NCI-H2196 (cell line): ENCODE data around the gene DPH7.
"Not testable (repeated sequence)": the region's sequence is repeated elsewhere in the genome, so short reads cannot be mapped to it uniquely, and the experiment has no call there.

Experiments used
- DNase-seq: peaks from one replicate; lab custom pipeline; 2025; ENCODE audit not compliant: unreplicated experiment; lab: John Stamatoyannopoulos, UW

Gene DPH7

DNA sequence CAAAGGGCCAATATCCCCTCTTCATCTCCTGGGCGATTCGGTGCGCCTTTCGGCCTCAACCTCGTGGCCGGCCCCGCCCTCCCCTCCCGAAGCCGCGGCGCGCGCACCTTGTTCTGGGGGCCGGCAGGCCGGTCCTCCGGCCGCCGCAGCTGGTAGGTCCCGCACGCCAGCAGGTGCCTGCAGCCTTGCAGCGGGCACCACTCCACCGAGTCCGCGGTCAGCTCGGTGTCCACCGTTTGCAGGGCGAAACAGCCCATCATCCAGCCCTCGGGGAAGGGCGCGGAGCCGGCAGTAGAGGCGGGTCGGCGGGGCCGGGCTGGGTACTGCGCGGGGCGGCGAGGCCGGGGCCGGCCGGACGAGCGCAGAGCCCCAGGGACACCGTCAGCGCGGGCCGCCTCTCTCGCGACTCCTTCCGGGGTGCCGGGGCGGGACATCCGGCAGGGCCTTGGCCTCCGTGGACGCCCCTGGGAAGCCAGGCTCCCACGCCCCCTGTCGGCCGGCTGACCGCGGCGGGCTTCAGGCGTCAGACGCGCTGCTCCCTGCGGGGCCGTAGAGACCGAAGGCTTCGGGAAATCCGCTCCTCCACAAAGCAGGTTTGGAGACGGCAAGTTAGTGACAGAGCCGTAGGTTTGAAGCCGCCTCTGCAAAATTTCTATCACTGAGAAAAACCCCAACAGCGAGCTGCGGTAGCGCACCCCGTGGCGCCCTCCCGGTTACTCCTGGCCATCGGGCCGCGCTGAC lies at the start of gene DPH7:
Gene DPH7 (minus strand): TSS at position 408 of the 741 bp plus-strand sequence. CDS start 148 bp downstream, at position 260.
- DNase-seq: peak; percentile 96

DNA sequence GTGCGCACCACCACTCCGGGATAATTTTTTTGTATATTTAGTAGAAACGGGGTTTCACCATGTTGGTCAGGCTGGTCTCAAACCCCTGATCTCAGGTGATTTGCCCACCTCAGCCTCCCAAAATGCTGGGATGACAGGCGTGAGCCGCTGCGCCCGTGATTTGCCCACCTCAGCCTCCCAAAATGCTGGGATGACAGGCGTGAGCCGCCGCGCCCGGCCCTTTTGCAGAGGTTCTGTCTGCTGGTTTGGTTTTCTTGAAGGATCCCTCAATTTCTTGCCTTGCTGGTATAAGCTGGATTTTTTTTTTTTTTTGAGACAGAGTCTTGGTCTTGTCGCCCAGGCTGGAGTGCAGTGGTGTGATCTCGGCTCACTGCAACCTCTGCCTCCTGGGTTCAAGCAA lies 48.7 kb upstream of the DPH7 start:
- DNase-seq: not testable (repeated sequence)

DNA sequence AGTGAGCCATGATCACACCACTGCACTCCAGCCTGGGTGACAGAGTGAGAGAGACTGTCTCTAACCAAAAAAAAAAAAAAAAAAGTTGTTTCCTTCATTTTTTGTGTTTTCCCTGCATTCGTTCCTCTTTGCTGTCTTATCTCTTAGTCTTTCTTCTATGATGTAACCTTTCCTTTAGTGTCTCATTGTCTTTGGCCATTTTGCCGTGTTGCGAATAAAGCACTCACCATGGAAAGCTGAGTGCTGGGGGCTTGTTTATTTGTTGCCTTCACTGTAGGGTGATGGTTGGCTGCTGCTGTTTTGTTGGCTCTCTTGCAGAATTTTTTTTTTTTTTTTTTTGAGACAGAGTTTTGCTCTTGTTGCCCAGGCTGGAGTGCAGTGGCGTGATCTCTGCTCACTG lies 47.7 kb upstream of the DPH7 start:
- no peak for DNase-seq

DNA sequence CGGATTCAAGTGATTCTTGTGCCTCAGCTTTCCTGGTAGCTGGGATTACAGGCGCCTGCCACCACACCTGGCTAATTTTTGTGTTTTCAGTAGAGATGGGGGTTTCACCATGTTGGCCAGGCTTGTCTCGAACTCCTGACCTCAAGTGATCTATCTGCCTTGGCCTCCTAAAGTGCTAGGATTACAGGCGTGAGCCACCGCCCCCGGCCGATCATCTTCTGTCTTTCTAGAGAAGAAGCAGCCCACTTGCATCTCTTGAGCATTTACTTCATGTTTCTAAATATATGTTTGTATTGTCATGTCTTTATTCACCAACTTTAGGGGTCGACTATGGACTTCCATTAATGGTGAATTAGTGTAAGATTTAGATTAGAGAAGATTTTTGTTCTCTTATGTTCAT lies 43.5 kb upstream of the DPH7 start:
- not testable (repeated sequence) for DNase-seq

DNA sequence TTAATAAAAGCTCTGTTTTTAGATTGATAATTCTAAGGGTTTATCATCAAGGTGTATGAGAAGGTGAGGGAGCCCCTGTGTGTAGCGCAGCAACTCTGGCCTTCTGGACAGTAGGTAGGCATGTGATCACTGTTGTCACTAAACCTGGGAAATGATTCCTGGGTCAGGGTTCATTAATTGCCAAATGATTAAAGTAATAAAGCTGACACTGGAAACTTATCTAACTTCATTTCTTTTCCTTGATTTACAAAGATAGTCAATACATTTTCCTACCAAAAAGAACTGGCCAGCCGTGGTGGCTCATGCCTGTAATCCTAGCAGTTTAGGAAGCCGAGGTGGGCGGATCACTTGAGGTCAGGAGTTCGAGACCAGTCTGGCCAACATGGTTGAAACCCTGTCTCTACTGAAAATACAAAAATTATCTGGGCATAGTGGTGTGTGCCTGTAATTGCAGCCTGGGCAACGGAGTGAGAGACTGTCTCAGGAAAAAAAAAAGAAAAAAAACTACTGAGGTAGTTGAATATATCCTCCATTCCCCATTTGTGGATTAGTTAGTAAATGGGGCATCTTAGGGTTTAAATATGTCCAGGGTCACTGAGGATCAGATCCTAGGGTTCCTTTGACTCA lies 42.5 kb upstream of the DPH7 start:
- DNase-seq: no peak

DNA sequence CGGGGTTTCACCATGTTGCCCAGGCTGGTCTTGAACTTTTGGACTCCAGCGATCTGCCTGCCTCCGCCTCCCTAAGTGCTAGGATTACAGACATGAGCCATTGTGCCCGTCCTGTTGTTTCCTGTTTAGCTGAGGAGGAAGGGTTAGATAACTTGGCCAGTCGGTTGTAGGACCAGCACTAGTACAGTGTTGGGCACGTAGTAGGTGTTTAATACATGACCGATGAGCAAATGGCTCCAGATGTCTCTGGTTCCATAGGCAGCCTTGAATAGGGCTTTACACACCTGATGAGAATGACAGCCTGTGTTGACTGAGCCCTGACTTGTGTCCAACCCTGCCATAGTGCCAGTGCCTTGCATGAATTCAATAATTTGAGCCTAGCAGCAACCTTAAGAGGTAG lies 41.9 kb upstream of the DPH7 start:
- no peak for DNase-seq

DNA sequence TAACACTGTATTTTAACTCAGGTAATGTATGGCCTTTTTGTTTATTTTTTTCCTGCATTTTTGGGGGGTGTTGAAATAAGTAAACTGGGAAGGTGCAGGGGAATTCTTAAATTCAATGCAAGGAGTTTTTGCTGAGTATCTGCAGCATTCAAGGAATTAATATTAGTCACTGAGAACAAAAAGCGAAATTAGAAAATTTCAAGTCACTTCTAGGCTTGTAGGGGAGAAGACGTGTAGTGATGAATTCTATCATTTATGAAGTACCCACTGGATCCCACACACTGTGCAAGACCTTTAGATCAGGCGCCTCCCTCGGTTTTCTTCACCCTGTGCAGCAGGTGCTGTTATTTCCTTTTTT lies 41.3 kb upstream of the DPH7 start:
- DNase-seq: no peak

DNA sequence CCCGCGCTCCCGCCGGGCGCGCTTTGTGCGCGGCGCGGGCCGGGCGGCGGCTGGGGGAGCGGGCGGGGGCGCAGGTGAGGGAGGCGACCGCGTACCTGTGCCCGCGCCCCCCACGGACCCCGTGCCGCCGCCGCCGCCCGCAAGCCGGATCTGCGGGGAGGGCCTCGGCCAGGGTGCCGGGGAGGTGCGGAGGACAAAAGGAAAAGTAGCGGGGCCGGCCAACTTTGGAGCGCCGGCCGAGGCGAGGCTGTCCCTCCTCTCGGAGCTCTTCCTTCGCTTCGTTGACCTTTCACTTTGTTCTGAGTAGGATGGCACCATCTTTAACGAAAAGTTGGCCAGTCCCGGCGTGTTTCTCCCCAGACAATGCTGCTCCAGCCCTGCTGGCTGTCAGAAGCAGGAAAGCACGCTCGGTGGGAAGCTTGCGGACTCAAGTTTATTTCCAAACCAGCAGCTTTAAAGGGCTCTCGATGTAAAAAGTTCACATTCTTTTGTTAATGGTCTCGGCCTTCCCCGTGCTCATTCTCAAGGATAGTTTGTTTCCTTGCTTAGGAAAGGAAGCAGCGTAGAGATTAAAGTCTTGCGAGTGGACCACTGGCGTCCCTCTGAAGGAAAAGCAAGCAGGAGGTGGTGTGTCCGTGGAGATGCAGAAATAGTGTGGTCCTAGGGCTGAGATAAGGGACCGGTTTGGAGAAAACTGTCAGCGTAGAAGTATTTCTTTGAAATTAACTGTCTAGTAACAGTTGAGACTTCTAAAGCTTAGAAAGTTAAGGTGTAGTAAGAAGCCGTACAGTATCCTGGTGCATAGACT lies 40.7 kb upstream of the DPH7 start:
- DNase-seq: peak; percentile 16

DNA sequence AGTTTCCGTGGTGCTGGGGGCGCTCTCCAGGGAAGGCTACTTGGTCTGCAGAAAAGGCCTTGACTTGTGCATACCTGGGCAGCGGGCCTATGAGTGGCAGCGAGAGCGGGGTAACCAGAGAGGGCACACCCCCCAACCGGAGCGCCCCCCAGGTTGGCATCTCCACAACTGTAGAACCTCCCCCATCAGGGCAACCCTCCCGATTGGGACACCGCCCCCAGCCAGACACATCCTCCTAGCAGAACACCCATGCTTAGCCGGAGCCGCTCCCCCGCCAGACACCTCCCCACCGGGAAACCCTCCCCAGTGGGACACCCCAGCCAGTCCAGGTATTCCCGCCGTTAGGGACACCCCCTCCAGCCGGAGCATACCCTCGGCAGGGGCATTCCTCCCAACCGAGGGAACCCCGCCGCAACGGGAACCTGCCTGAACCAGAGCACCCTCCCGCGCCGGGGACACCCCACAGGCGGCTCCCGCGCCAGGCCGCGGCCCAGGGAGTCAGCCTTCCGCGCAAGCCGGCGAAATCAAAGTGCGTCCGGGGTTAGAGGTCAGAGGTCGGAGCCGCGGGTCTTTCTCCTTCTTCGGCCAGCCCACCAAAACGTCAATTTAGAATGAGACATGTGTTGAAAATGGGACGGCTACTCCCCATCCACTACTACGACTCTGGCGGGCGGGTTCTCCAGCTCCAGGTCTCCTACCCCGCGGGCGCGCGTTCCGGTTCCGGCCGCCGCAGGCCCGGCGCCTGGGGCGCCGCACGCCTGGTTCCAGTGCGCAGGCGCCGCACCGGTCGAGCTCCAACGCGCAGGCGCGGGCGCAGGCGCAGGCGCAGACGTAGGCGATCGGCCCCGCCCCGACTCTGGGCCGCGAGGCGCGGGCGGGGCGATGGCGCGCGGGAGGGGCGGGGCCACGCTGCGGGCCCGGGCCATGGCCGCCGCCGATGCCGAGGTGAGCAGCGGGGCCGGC lies 39.7 kb upstream of the DPH7 start, which contains the start of gene EHMT1:
Gene EHMT1 (plus strand): TSS at position 901 of the 963 bp plus-strand sequence. CDS start 24 bp downstream, at position 925.
- peak; percentile 92 for DNase-seq

DNA sequence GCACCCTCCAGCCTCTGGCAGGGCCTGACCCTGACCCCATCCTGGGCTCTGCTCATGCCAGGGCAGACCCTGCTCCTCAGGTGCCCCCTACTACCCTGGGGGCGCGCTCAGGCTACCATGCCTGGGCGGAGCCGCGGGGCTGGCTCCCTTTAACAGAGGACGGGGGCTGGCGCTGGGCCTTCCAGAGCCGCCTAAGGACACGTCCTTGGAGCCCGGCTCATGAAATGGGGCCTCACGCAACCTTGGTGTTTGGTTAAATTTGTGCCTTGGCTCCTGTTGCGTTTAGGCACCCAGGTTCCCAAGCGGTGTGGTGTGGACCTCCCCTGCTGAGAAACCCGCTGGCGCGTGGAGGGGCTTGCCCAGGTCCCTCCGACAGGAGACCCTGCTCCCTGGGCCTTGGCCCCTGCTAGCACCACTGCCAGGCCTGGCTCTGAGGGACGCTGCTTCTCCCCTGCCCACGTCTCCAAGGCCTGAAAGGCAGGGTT lies 36.7 kb upstream of the DPH7 start:
- no peak for DNase-seq

DNA sequence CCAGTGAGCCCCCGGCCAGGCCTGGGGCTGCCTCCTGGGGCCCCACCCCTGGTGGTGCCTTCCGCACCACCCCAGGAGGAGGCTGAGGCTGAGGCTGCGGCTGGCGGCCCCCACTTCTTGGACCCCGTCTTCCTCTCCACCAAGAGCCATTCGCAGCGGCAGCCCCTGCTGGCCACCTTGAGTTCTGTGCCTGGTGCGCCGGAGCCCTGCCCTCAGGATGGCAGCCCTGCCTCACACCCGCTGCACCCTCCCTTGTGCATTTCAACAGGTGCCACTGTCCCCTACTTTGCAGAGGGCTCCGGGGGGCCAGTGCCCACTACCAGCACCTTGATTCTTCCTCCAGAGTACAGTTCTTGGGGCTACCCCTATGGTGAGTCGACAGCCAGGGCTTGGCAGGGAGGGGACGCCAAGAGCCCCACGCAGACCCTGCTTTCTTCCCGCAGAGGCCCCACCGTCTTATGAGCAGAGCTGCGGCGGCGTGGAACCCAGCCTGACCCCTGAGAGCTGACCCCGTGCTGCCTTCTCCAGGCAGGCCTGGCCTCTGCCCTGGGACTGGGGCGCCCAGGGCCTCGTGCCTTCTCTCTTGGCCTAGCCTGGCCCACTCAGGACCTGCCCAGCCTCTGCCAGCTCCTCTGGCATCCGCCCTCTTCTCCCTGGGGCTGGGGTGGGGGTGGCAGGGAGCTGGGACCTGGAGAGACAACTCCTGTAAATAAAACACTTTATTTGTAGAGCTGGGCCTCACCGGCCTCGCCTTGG lies 36.1 kb upstream of the DPH7 start:
- no peak for DNase-seq

DNA sequence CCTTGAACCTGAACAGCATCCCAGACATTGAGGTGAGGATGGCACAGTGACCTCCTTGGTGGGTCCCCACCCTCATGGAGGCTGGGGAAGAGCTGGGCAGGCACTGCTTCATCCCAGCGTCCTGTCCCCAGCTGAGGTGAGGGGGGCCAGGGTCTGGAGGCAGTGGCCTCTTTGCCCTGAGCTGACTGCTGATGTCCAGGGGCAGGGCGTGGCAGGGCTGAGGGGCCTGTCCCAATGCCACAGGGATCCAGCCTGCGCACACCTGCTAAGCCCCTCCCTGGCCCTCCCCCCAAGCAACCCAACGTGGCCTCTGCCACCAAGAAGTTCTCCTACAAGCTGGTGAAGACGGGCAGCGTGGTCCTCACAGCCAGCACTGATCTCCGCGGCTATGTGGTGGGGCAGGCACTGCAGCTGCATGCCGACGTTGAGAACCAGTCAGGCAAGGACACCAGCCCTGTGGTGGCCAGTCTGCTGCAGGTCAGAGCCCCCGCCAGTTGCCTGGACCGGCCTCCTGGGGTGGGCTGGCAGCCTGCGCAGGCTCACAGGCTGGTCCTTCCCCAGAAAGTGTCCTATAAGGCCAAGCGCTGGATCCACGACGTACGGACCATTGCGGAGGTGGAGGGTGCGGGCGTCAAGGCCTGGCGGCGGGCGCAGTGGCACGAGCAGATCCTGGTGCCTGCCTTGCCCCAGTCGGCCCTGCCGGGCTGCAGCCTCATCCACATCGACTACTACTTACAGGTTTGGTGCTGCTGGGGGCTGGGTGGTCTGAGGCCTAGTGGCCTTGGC lies 35.2 kb upstream of the DPH7 start:
- DNase-seq: no peak

DNA sequence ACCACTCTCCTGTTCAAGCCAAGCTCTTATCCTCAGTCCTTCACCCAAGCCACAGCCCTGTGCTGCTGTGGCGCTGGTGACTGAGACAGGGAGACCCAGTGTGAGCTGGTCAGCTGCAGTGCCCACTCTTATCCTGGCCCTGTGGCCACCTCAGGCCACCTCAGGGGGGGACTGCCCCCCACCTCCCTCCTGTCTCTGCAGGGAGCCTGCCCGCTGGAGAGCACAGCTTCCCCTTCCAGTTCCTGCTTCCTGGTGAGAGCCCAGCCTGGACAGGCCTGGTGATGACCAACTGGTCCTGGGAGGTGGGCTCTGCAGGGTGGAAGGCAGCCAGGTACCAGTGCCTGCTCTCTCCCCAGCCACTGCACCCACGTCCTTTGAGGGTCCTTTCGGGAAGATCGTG lies 34.5 kb upstream of the DPH7 start:
- DNase-seq: no peak

DNA sequence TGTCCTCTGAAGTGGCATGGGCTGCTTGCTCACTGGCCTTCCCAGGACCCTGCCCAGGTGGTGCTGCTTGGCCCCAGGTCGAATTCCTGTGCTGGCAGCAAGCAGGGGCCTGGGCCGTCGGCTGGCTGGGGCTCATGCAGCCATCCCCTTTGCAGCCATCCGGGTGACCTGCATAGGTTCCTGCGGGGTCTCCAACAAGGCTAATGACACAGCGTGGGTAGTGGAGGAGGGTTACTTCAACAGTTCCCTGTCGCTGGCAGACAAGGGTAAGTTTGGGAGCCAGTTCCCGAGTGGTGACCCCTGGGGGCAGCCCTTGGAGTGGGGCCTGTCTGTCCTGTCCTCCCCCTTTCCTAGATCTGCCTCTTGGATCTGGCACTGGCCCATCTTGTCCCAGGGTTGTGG lies 34.0 kb upstream of the DPH7 start:
- DNase-seq: no peak

DNA sequence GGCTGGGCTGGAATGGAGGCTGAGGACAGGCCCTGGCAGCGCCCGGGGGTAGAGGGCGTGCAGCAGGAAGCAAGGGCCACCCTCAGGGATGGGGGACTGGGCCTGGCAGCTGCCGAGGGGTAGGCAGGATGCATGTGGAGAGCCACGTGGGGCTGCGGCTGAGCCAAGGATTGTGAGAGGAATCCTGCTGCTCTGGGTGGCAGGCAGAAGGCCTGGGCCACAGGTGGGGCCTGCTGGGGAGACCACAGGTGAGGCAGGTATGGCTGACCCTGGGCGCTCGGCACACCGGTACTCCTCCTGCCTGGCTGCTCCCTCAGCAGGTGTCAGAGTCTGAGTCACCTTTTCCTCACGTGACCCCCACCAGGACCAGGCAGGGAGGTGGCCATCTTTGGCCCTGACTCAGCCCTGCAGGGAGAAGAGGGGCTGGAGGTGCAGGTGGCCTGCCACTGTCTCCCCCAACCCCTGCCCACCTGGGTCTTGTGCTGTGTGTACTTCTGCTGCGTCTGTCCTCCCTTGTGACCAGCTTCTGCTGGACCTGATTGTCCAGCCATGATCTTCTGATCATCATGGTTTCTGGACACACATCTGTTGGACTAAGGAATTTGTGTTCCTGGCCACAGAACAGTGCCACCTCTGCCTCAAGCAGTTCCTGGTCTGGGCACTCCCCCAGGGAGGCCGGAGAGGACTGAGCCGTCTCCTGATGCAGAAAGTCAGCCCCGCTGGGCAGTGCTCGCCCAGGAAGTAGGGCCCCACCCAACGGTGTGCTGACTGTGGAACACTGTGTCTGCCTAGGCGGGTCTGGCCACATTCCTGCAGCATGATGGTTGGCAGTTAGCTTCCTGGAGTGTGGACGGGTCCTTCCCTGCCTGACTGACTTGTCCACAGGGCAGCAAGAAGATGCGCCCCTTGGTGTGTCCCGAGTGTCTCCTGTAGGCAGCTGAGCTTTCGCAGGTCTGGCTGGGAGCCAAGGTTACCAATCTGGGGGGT lies 33.2 kb upstream of the DPH7 start:
- DNase-seq: peak; percentile 81

DNA sequence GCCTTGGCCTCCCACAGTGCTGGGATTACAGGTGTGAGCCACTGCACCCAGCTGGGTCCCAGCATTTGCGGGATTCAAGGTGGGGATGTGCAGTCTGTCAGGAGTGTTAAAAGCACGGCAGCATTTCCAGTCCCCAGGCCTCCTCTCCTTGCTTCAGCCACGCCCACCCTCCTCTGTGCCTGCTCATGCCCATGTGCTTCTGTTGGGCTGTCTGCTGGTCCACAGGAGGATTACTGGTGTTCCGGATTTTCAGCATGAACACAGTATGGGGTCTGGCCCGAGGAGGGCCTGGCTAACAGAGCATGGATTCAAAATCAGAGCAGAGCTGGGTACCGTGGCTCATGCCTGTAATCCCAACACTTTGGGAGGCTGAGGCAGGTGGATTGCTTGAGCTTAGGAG lies 32.2 kb upstream of the DPH7 start:
- no peak for DNase-seq

DNA sequence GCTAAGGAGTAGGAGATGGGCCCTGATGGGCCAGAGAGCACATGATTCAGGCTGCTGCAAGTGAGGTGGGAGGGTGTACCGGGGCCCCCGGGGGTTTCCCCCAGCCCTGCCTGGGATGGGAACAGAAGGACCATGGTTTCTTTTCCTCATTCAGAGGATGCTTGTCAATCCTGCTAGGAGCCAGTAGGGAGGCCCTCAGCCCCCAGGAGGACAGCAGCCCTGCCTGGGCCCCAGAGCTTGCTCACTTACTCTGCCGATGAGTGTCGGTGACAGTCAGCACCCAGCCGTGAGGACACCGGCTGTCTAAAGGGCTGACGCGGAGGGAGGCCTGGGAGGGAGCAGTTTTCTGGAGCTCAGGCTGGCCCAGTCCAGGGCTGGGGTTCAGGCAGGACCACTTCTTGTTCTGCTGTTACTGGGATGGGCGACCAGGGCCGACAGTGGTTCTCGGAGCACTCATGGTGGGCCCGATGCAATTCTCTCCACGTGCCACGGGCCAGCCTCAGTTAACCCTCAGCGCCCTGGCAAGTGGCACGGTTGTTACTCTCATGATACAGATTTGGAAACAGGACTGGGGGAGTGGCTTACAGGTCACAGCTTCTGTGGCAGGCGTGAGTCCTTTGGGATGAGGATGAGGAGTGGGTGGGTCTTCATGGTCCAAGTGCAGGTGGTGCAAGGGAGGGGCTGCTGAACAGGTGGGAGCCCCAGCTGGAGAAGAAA lies 28.6 kb upstream of the DPH7 start:
- DNase-seq: no peak
